CD1c-positive myeloid dendritic cell (primary cell): ENCODE data around the gene SRPK3.
"Not testable (repeated sequence)": the region's sequence is repeated elsewhere in the genome, so short reads cannot be mapped to it uniquely, and the experiment has no call there.

Experiments
- DNase-seq: peaks from one replicate; pipeline ENCODE4 v3.0.0-alpha.2; 2016; ENCODE audit errors: extremely low spot score

The SRPK3 gene, protein sequence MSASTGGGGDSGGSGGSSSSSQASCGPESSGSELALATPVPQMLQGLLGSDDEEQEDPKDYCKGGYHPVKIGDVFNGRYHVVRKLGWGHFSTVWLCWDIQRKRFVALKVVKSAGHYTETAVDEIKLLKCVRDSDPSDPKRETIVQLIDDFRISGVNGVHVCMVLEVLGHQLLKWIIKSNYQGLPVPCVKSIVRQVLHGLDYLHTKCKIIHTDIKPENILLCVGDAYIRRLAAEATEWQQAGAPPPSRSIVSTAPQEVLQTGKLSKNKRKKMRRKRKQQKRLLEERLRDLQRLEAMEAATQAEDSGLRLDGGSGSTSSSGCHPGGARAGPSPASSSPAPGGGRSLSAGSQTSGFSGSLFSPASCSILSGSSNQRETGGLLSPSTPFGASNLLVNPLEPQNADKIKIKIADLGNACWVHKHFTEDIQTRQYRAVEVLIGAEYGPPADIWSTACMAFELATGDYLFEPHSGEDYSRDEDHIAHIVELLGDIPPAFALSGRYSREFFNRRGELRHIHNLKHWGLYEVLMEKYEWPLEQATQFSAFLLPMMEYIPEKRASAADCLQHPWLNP

DNA sequence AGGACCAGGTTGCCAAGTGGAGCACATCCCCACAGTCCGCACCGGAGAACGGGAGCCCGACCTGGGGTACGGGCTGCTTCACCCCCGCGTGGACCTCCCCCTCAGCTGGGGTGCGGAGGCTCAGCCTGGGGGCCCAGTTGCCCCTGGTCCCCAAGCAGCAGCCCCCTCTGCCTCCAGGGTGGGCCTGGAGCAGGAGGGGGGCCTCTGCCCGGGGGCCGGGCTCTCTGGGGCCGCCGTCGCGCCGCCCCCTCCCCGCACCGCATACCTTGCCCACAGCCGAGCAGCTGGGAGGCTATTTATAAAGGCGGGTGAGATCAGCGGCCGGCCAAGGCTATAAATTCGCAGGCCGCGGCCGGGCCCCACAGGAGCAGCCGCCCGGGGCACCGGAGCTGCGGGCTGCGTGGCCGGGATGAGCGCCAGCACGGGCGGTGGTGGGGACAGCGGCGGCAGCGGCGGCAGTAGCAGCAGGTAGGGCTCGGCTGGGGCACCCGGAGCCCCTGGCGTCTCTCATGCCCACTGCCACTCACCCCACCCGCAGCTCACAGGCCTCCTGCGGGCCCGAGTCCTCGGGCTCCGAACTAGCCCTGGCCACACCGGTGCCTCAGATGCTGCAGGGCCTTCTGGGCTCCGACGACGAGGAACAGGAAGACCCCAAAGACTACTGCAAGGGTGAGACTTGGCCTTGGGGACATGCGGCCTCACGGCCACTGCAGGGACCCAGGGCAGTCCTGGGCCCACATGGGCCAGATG lies at the start of gene SRPK3:
TSS of gene SRPK3 (plus strand) at position 364 of the 750 bp plus-strand sequence. CDS start at position 410, 46 bp downstream.
- DNase-seq, result no peak

DNA sequence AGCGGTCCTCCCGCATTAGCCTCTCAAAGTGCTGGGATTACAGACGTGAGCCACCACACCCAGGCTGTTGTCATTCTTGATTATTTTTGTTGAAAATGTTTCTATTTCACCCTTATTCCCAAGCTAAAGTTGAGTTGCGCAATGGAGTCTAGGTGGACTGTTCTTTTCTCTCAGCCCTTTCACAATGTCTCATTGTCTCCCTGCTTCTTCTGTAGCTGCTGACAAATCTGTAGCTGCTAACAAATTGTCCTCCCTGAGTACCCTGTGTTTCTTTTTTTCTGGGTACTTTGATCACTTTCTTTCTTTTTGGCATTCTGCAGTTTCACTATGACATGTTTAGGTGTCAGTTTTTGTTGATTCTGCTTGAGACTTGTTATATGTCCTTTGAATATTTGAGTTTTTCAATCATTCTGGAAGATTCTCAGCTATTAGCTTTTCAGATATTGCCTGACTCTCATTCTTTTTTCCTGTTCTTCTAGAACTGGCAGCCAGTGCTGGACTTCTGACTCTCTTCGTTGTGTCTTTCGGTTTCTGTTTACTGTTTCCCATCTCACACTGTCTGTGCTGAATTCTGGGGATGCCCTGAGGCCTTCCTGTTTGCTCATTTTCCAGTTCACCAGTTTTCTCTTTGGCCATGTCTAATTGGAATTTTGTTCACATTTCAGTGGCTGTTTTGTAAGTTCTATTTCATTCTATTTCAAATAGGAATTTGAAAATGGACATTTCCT lies 49.6 kb upstream of the SRPK3 start:
- DNase-seq, result peak; percentile 6

DNA sequence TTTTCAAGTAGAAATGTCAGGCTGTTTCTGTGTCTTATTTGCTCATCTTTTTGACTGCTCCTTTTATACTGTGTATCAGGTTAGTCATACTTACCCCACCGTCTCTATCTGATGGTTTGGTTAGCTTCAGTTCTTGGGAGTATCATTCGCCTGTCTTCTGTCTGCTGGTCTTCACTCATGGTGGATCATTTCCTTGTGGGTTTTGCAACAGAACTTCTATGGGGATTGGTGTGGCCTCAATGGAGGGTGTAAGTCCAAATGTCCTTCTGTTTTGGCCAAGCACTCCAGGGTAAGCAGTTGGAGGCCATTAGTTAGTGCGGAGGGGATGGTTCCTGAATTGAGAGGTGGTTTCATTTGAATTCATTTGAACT lies 49.0 kb upstream of the SRPK3 start:
- DNase-seq, result no peak

DNA sequence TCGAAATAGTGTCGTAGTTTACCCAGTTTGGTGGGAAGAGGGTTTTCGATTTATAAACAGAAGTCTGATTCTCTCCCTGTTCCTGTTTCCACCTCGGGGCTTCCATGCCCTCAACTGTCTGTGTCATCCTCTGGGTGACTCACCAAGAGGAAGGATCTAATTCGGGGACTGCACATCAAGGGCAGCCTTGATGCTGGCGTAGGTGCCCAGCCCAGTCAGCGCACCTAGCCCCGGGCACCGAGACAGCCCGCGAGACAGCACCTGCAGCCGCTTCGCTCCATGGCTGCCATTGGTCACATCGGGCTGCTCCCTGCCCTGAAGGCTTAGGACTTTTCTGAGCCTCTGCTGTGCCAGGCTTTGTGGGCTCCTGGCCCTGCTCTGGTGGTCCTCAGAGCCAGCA lies 48.4 kb upstream of the SRPK3 start:
- peak; percentile 79 for DNase-seq

DNA sequence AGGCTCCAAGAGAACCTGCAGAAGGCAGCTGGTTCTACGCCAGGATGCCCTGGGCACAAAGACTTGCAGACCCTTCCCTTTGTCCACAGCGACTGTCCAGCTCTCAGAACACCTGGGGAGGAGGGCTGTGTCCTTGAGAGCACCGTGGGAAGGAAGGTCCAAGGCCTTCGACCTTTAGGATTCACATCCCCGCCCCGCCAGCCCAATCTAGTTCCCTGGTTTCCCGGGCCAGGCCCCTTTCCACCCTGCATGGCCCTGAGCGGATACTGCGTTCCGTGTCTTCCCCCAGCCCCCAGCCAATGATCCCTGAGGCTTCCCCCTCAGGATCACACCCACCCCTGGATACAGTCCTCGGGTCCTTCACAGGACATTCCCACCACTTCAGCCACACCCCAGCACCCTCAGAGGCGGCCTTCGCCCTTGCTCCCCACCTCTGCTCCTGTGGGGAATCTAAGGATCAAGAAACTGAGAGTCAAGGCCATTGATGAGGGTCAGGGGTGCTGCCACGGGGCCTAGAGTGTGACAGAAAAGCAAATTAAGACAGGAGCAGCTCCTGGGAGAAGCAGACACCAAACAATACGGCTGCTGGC lies 47.1 kb upstream of the SRPK3 start:
- DNase-seq, result no peak

DNA sequence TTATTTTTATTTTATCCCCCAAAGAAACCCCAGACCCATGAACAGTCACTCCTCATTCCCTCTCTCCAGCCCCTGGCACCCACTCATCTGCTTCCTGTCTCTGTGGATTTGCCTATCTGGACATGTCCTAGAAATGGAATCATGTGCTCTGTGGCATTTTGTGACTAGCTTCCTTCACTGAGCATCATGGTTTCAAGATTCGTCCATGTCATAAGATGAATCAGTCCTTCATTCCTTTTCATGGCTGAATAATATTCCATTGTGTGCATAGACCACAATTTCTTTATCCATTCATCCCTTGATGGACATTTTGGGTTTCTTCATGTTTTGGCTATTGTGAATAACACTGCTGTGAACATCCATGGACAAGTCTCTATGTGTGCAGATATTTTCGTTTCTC lies 46.0 kb upstream of the SRPK3 start:
- DNase-seq, result no peak

DNA sequence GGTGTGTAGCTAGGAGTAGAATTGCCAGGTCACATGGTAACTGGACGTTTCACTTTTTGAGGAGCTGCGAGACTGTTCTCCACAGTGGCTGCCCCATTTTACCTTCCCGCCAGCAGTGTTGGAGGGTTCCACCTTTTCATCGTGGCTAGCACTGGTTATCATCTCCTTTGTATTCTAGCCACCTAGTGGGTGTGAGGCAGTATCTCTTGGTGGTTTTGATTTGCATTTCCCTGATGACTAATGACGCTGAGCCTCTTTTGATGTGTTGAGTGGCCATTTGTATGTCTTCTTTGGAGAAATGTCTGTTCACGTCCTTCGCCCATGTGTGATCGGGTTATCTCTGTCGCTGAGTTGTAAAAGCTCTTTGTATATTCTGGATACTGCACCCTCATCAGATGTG lies 45.6 kb upstream of the SRPK3 start:
- peak; percentile 11 for DNase-seq

DNA sequence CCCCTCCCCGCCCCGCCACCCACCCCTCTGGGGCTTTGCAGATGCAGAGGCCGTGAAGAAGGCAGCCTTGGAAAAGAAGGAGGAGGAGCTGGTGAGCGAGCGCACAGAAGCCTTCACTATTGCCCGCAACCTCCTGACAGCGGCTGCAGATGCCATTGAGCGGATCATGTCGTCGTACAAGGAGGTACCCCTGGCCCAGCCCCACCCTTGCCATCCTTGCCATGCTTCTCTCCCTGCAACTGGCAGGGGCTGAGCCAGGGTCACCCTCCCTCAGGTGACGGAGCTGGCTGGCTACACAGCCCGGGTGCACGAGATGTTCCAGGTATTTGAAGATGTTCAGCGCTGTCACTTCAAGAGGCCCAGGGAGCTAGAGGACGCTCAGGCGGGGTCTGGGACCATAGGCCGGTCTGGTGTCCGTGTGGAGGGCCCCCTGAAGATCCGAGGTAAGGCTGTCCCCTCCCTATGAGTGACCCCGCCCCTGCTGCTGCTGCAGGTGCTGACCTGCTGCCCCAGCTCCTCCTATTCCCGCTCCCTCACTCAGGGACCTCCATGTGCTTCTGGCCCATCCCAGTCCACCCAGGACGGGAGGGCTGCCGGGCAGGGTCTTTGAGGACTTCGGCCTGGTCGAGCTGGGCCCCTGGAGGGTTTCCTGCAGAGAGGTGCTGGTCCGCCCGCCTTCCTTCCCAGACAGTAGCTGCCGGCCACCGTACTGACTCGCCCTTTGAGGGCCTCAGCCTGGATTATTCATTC lies 44.6 kb upstream of the SRPK3 start:
- no peak for DNase-seq

DNA sequence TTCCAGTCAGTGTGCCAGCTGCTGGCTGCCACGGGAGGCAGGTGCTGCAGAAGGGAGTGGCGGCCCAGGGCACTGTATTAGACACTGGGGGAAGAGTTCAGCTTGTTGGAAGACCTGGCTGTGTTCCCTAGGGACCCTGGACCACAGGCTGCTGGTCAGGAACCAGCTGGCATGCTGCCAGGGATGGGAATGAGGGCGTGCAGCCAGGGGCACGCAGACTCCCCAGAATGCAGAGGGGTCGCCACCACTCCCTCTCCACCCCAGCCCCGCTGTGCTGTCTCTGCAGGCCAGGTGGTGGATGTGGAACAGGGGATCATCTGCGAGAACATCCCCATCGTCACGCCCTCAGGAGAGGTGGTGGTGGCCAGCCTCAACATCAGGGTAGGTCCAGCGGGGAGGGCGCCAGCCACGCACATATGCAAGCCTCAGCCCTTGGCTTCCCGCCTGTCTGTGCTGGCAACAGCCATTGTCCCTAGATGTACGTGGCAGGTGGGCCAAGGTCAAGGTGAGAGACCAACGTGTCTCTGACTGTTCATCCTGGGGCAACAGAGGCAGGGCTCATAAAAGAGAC lies 43.9 kb upstream of the SRPK3 start:
- DNase-seq, result no peak

DNA sequence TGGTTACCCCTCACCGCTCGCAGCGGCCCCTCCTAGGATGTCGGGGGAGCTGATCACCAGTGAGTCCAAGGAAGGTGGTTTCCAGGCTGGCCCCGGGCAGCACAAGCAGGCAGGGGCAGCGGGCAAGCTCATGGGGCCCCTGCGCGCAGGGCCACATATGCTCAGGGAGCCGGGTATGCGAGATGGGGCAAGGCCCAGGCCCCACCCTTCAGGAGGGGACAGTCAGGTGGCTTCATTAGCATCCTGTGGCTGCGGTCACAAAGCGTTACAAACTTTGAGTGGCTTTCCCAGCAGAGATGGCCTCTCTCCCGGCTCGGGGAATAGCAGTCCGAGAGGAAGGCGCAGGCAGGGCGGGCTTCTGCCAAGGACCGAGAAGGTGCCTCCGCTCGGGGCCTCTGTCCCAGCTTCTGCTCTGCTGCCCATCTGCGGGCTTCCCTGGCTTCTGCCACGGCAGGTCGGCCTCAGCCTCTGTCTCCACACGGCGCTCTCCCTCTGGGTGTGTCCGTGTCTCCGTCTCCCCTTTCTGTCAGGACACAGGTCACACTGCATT lies 42.7 kb upstream of the SRPK3 start:
- DNase-seq, result no peak

DNA sequence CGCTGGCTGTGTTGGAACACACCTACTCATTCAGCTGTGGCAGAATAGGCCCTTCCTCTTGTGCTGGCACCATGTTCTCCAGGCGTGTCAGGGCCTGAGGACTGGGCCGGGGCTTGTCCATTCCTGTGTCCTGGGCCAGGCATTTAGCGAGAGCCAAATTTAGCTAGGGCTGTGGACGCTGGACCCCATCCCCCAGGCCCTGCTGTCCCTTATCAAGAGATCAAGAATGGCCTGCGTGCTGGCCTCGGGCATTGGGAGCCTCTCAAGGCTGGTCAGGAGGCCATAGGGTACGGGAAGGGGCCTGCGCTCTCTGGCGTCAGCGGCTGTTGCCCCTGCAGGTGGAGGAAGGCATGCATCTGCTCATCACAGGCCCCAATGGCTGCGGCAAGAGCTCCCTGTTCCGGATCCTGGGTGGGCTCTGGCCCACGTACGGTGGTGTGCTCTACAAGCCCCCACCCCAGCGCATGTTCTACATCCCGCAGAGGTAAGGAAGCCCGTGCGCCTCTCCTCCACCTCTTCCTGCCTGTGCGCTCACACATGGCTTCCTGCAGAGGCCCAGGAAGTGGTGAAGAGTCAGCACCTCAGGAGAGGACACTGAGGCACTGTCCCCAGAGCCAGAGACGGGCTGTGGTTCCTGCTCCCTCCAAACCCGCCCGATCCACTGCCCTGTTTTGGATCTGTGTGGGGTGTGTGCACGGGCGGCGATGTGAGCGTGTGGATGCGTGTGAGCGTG lies 40.9 kb upstream of the SRPK3 start:
- no peak for DNase-seq

DNA sequence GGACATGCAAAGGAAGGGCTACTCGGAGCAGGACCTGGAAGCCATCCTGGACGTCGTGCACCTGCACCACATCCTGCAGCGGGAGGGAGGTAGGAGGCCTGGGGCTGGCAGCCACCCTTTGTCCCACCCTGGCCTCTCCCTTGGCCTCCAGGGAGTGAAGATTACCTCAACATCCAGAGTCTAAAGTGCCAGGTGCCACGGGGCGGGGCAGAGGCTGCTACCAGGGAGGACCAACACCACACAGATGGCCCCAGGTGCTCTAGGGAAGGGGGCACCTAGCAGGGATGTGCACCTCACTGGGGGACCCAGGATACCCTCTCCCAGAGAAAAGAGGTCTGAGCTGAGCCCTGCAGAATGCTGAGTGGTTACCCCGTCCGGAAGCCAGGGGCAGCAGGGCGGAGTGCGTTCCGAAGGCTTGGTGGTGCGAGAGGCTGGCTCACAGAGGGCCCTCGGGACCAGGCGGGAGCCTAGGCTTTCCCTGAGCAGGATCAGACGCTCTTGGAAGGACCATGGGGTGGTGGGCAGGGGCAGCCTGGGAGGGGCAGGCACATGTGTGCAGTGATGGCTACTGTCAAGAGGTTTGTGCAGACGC lies 40.1 kb upstream of the SRPK3 start:
- no peak for DNase-seq

DNA sequence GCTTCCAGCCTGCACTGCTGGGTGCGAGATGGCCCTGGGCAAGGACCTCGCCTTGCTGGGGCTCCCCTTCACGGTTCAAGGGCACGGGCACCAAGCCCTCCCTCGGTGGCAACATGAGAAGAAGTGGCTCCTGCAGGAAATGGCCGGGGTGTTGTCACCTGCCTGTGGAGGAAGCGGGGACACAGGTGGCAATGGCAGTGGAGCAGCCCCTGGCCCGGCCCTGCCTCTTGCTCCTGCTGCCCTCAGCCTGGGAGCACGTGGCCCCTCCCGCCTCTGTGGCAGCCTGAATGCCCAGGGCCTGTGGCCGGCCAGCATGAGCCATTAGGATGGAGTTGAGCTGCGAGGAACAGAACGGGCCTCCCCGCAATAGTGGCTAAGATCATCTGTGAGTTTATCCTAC lies 39.4 kb upstream of the SRPK3 start:
- DNase-seq, result no peak

DNA sequence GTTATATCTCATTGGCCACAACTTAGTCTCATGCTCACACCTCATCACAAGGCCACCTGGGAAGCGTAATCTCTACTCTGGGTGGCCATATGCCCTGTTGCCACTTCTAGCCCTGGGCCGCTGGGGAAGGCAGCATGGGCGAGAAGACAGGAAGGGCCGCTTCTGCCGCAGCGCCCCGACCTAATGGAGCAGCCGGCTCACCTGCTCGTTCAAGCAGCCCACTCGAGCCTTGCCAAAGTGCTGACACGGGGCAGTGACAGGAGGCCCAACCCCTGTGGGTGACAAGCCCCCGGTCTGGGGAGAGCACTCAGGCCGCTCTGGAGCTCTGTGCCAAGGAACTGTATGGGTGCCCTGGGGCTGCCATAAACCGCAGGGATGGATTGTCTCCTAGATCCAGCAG lies 38.7 kb upstream of the SRPK3 start:
- not testable (repeated sequence) for DNase-seq

DNA sequence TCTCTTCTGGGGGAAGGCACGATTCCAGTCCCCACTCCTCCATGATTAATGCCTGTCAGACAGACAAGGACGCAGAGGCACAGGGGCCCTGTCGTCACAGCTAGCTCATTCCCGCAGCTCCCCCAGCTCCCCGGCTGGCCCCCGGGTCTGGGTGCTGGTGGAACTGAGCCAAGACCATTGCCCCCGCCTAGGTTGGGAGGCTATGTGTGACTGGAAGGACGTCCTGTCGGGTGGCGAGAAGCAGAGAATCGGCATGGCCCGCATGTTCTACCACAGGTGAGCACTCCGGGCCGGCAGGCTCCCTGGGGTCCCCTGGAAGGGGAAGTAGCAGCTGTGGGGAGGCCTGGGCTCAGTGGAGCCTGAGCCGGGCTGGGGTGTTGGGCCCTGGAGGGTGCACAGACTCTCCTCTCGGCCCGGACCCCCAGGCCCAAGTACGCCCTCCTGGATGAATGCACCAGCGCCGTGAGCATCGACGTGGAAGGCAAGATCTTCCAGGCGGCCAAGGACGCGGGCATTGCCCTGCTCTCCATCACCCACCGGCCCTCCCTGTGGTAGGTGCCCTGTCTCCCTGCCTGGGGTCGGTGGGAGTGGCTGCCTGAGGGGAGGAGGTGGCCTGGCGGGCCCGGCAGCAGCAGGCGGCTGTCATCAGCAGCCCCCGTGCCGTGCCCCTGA lies 37.9 kb upstream of the SRPK3 start:
- not testable (repeated sequence) for DNase-seq

DNA sequence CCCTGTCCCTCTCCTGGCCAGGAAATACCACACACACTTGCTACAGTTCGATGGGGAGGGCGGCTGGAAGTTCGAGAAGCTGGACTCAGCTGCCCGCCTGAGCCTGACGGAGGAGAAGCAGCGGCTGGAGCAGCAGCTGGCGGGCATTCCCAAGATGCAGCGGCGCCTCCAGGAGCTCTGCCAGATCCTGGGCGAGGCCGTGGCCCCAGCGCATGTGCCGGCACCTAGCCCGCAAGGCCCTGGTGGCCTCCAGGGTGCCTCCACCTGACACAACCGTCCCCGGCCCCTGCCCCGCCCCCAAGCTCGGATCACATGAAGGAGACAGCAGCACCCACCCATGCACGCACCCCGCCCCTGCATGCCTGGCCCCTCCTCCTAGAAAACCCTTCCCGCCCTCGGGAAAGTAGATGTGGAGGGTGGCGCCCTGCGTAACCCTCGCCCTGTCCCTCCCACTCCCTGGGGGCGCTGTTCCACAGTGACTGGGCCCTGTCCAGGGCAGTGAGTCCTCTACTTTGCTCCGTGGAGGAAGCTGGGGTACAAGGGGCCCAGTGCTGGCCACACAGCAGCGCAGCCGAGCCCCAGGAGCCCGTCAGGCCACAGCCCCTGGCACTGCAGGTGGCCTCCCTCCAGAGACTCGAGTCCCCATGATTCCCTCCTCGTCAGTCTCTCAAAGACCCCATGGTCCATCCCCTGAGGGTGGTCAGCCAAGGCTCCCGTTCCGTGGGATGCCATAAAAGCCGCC lies 37.2 kb upstream of the SRPK3 start:
- DNase-seq, result not testable (repeated sequence)

DNA sequence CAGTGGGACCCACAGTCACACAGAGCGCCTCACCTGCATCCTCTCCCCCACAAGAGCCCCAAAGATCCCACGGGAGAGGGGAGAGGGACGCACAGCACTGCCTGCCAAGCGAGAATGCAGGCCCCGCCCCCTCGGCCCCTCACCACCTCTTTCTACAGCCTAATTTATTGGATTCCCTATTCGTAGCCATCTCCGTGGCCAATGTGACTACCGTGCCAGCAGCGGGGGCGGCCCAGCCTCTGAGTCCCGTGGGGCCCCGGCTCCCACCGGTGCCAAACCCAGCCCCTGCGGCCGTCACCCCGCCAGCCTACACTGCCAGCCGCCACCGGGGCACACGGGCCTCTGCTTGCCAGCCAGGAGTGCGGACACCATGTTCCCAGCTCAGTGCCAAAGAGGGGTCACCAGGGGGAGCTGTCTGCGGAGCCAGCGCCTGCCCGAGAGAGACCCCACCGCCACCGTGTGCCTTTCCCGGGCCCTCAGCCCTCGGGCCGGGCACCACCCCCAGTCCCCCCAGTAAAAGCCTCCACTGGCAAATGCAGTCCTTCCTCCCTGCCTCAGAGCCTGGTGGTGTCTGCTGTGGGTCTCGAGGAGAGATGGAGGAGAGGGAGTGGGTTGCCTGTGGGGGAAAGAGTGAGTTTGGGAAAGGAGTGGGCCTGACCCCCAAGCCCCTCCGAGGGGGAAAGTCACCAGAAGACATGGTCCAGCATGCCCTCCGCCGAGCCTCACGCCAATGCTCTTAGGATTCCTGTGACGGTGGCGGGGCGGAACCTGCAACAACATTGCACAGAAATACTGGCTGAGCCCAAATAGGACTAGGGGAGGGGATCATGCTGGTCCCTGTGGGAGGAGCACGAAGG lies 36.4 kb upstream of the SRPK3 start:
- DNase-seq, result no peak
